ENCODE data around the gene KRTAP10-12.

Gene KRTAP10-12

GRCh38 chr21:44699502-44700001 is 2.6 kb downstream of the KRTAP10-12 start:
- no peak for DNase-seq (ENCODE audit: low read depth)

- no peak for DNase-seq (ENCODE audit: low read depth)
Observed at GRCh38 chr21:44700101-44701022, 3.4 kb downstream of the KRTAP10-12 start.

GRCh38 chr21:44701023-44701400 is 4.0 kb downstream of the KRTAP10-12 start:
- DNase-seq (ENCODE audit: low read depth): no peak

- no peak for DNase-seq (ENCODE audit: low read depth)
Observed at GRCh38 chr21:44701541-44701940, 4.6 kb downstream of the KRTAP10-12 start.

GRCh38 chr21:44702111-44702972 is 5.4 kb downstream of the KRTAP10-12 start:
- DNase-seq (ENCODE audit: low read depth): no peak

GRCh38 chr21:44702973-44703730 is 6.2 kb downstream of the KRTAP10-12 start:
- DNase-seq (ENCODE audit: low read depth): no peak

GRCh38 chr21:44703731-44704635 is 7.0 kb downstream of the KRTAP10-12 start:
- DNase-seq (ENCODE audit: low read depth): no peak

- DNase-seq (ENCODE audit: low read depth): no peak
Observed at GRCh38 chr21:44704636-44705001, 7.6 kb downstream of the KRTAP10-12 start.

GRCh38 chr21:44706026-44706705 is 9.2 kb downstream of the KRTAP10-12 start:
- DNase-seq (ENCODE audit: low read depth): no peak

GRCh38 chr21:44706706-44707581 is 10.0 kb downstream of the KRTAP10-12 start:
- DNase-seq (ENCODE audit: low read depth): no peak

- no peak for DNase-seq (ENCODE audit: low read depth)
Observed at GRCh38 chr21:44708213-44708865, 11.4 kb downstream of the KRTAP10-12 start.

GRCh38 chr21:44708866-44709425 is 12.0 kb downstream of the KRTAP10-12 start:
- DNase-seq (ENCODE audit: low read depth): no peak

GRCh38 chr21:44709426-44710293 is 12.7 kb downstream of the KRTAP10-12 start:
- no peak for DNase-seq (ENCODE audit: low read depth)

- DNase-seq (ENCODE audit: low read depth): no peak
Observed at GRCh38 chr21:44710294-44710665, 13.3 kb downstream of the KRTAP10-12 start.

- DNase-seq (ENCODE audit: low read depth): no peak
Observed at GRCh38 chr21:44710756-44711326, 13.9 kb downstream of the KRTAP10-12 start.

- no peak for DNase-seq (ENCODE audit: low read depth)
Observed at GRCh38 chr21:44711327-44712202, 14.6 kb downstream of the KRTAP10-12 start, which contains the start of gene TSPEAR. Gene TSPEAR, minus strand, starts transcription at chr21:44711572. Its CDS starts 58 bp downstream, at chr21:44711514.
